Measurements from ENCODE around the gene PFKFB3. TPM values are rescaled to one million over a fixed set of nuclear protein-coding genes. Genes with fewer than 3 reads are reported as not detected.
"Not testable (repeated sequence)": the region's sequence is repeated elsewhere in the genome, so short reads cannot be mapped to it uniquely, and the experiment has no call there.

PFKFB3 gene
- total RNA-seq, 1 donor from 2014 or later = 44.5 TPM

DNA sequence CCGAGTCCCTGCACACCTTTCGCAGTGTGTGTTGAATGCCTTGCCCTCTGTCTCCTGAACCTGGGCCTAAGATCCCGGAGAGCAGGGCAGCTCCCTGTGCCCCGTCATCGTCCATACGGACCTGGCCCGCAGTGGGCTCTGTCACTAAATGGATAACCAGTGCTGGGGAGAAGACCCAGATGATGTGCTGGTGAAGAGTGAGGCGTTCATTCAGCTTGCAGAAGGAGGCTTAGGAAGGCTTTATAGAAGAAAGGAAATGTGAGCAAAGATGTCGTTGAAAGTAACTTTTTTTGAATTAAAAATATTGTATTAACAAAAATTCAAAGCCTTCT, 34.4 kb downstream of the PFKFB3 start:
- H3K27me3 ChIP-seq (ENCODE audit: control insufficient read depth, insufficient read depth, low read length) = no peaks in the 10 kb centered on the region
- DNase-seq (ENCODE audit: low read depth) = no peak
- H3K36me3 ChIP-seq (ENCODE audit: control insufficient read depth, insufficient read depth, low read length) = peaks cover 6% of the 10 kb centered on the region
- TF ChIP-seq, protein P1, sequence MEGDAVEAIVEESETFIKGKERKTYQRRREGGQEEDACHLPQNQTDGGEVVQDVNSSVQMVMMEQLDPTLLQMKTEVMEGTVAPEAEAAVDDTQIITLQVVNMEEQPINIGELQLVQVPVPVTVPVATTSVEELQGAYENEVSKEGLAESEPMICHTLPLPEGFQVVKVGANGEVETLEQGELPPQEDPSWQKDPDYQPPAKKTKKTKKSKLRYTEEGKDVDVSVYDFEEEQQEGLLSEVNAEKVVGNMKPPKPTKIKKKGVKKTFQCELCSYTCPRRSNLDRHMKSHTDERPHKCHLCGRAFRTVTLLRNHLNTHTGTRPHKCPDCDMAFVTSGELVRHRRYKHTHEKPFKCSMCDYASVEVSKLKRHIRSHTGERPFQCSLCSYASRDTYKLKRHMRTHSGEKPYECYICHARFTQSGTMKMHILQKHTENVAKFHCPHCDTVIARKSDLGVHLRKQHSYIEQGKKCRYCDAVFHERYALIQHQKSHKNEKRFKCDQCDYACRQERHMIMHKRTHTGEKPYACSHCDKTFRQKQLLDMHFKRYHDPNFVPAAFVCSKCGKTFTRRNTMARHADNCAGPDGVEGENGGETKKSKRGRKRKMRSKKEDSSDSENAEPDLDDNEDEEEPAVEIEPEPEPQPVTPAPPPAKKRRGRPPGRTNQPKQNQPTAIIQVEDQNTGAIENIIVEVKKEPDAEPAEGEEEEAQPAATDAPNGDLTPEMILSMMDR (IDR thresholded peaks at IDR 0.05; ENCODE audit: insufficient read depth, low read length, poor library complexity, severe bottlenecking) = no peak
- H3K4me3 ChIP-seq (ENCODE audit: low read depth, low read length) = no peak overlapping the region

DNA sequence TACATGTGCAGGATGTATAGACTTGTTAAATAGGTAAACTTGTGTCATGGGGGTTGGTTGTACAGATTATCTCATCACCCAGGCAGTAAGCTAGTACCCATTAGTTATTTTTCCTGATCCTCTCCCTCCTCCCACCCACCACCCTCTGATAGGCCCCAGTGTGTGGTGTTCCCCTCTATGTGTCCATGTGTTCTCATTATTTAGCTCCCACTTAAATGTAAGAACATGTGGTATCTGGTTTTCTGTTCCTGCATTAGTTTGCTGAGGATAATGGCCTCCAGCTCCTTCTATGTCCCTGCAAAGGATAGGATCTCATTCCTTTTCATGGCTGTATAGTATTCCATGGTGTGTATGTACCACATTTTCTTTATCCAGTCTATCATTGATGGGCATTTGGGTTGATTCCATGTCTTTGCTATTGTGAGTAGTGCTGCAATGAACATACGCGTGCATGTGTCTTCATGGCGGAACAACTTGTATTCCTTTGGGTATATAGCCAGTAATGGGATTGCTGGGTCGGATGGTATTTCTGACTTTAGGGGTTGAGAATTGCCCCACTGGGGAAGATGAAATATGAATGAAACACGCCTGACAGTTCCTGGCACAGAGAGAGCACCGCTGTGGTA, 36.0 kb downstream of the PFKFB3 start:
- H3K36me3 ChIP-seq (ENCODE audit: control insufficient read depth, insufficient read depth, low read length); H3K27me3 ChIP-seq (ENCODE audit: control insufficient read depth, insufficient read depth, low read length); DNase-seq (ENCODE audit: low read depth); H3K4me3 ChIP-seq (ENCODE audit: low read depth, low read length): not testable (repeated sequence)

DNA sequence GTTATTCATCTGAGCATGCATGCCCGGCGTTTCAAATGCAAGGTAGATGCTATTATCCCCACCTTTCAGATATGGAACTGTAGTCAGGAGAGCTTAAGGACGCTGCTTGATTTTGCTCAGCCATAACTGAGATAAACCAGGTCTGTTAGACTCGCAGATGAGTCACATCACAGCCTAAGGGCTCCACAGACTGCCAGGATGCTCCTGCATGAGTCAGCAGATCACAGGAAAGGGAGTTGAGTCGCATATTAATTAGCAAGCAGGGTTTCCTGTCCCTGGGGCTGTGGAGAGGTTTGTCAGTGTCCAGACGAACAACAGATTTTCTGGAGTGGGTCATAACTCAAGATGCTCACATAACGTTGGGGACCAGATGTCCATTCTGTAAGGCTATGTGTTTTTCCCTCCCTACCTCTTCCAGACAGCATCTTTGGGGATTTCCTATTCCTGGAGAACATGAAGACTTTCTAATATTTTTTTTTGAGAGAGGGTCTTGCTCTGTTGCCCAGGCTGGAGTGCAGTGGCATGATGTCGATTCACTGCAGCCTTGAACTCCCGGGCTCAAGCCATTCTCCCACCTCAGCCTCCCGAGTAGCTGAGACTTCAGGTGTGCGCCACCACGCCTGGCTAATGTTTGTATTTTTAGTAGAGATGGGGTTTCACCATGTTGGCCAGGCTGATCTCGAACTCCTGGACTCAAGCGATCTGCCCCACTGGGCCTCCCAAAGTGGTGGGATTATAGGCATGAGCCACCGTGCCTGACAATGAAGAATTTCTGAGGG, 36.7 kb downstream of the PFKFB3 start:
- H3K27me3 ChIP-seq (ENCODE audit: control insufficient read depth, insufficient read depth, low read length) = no peaks in the 10 kb centered on the region
- peak; percentile 97 for DNase-seq (ENCODE audit: low read depth)
- H3K36me3 ChIP-seq (ENCODE audit: control insufficient read depth, insufficient read depth, low read length) = no peaks in the 10 kb centered on the region
- H3K4me3 ChIP-seq (ENCODE audit: low read depth, low read length) = no peak overlapping the region
- TF ChIP-seq, protein P1 (IDR thresholded peaks at IDR 0.05; ENCODE audit: insufficient read depth, low read length, poor library complexity, severe bottlenecking) = no peak

DNA sequence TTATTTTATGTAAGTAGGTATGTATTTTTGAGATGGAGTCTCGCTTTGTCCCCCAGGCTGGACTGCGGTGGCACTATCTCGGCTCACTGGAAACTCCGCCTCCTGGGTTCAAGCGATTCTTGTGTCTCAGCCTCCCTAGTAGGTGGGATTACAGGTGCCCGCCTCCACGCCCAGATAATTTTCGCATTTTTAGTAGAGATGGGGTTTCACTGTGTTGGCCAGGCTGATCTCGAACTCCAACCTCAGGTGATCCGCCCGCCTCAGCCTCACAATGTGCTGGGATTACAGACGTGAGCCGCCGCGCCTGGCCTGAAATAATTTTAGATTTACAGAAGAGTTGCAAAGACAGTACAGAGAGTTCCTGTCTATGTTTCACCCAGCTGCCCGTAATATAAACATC, 37.5 kb downstream of the PFKFB3 start:
- TF ChIP-seq, protein P1 (IDR thresholded peaks at IDR 0.05; ENCODE audit: insufficient read depth, low read length, poor library complexity, severe bottlenecking) = no peak
- H3K4me3 ChIP-seq (ENCODE audit: low read depth, low read length) = no peak overlapping the region
- H3K36me3 ChIP-seq (ENCODE audit: control insufficient read depth, insufficient read depth, low read length) = no peaks in the 10 kb centered on the region
- no peaks in the 10 kb centered on the region for H3K27me3 ChIP-seq (ENCODE audit: control insufficient read depth, insufficient read depth, low read length)
- DNase-seq (ENCODE audit: low read depth) = no peak

DNA sequence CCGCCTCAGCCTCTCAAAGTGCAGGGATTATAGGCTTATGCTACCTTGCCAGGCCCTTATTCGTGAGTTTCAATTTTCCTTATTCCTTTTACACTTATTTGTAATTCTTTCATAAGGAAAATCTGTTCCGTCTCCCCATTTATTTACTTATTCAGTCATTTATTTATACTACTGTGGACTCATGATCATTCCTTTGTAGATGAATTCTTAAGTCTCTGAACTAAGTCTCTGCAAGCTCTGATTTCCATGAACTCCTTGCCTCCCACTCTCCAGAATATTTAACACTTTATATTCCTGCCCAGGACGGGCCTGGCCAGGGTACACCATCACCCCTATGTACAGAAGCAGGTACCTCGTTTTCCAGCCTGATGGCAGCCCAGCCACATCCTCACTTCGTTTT, 39.4 kb downstream of the PFKFB3 start:
- Histone ChIP-seq H3K27me3 (ENCODE audit: control insufficient read depth, insufficient read depth, low read length) (no peaks in the 10 kb centered on the region), H3K36me3 (ENCODE audit: control insufficient read depth, insufficient read depth, low read length) (no peaks in the 10 kb centered on the region), H3K4me3 (ENCODE audit: low read depth, low read length) (no peak overlapping the region)
- TF ChIP-seq, protein P1 (IDR thresholded peaks at IDR 0.05; ENCODE audit: insufficient read depth, low read length, poor library complexity, severe bottlenecking) = no peak
- no peak for DNase-seq (ENCODE audit: low read depth)

DNA sequence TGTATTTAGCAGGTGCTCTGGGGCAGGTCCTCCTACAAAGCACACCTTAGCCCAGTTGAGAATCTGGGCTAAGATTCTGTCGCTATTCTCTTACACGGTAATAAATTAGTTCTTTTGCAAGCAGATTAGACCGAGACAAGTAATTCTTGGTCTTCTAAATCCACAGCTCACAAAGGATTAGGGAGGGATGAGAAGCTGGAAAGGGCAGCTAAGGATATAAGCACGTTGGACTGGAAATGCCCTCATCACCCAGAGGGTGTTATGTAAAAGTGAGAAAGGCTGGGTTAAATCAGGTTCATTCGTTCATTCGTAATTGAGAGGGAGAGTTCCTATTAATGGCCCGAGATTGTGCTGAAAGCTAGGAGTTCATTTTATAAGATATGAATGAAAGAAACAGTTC, 41.8 kb downstream of the PFKFB3 start:
- TF ChIP-seq, protein P1 (IDR thresholded peaks at IDR 0.05; ENCODE audit: insufficient read depth, low read length, poor library complexity, severe bottlenecking) = no peak
- no peak for DNase-seq (ENCODE audit: low read depth)
- H3K4me3 ChIP-seq (ENCODE audit: low read depth, low read length) = no peak overlapping the region

More for the DNA sequence above, 41.8 kb downstream of the PFKFB3 start:
- H3K27me3 ChIP-seq (ENCODE audit: control insufficient read depth, insufficient read depth, low read length) = no peaks in the 10 kb centered on the region
- no peaks in the 10 kb centered on the region for H3K36me3 ChIP-seq (ENCODE audit: control insufficient read depth, insufficient read depth, low read length)

All from kidney epithelial cell (primary cell).